SJCRH30 (cell line): ENCODE measurements around the gene HLA-G. TPM values are rescaled to one million over a fixed set of nuclear protein-coding genes. Genes with fewer than 3 reads are reported as not detected.
"Not testable (repeated sequence)": the region's sequence is repeated elsewhere in the genome, so short reads cannot be mapped to it uniquely, and the experiment has no call there.

Experiments
- DNase-seq, 2 experiments: peaks; one replicate each; pipeline ENCODE4 v3.0.0-alpha.2; 2015 to 2020
- H3K27ac ChIP-seq: fragments of 250-450 bp; sonication (Bioruptor Pico); 2 replicates; pipeline ENCODE4 v1.5.1; 2020; ENCODE audit warnings: mild to moderate bottlenecking, moderate library complexity
- H3K27me3 ChIP-seq: fragments of 250-450 bp; sonication (Bioruptor Pico); 2 replicates; pipeline ENCODE4 v1.5.1; 2020; ENCODE audit warnings: mild to moderate bottlenecking, moderate library complexity
- H3K36me3 ChIP-seq: fragments of 250-450 bp; sonication (Bioruptor Pico); 2 replicates; pipeline ENCODE4 v1.5.1; 2020; ENCODE audit warnings: mild to moderate bottlenecking, moderate library complexity
- H3K4me1 ChIP-seq: fragments of 250-450 bp; sonication (Bioruptor Pico); 2 replicates; pipeline ENCODE4 v1.5.1; 2020; ENCODE audit warnings: mild to moderate bottlenecking, moderate library complexity
- H3K4me3 ChIP-seq: fragments of 250-450 bp; sonication (Bioruptor Pico); 2 replicates; pipeline ENCODE4 v1.5.1; 2020; ENCODE audit warnings: mild to moderate bottlenecking, moderate library complexity
- H3K9me3 ChIP-seq: fragments of 250-450 bp; sonication (Bioruptor Pico); replicated peaks from 2 replicates; pipeline ENCODE4 v1.5.1; 2020; ENCODE audit warnings: mild to moderate bottlenecking, moderate library complexity
- total RNA-seq: library from RNA; depleted of rRNA; stranded (reverse); fragments of >200 nt; shearing (Covaris generic); gene quantifications from 2 replicates; pipeline ENCODE4 v1.2.3, GENCODE V29; 2014; rRNA removed

HLA-G gene
- not detected in 2 replicates for total RNA-seq

GRCh38 chr6:29827579-29828470 is at the start of gene HLA-G:
Gene HLA-G, plus strand, starts transcription at chr6:29827825. Its CDS starts 20 bp downstream, at chr6:29827845.
- no peak for DNase-seq
- H3K27me3 ChIP-seq, result no peaks in the 10 kb centered on the region
- no peak within 1 kb of the TSS for H3K4me3 ChIP-seq
- H3K9me3 ChIP-seq, result no peaks in the 10 kb centered on the region
- no peaks in the 10 kb centered on the region for H3K4me1 ChIP-seq
- H3K27ac ChIP-seq, result no peak within 1 kb of the TSS
- no peaks in the 10 kb centered on the region for H3K36me3 ChIP-seq

GRCh38 chr6:29780019-29780698 is 47.5 kb upstream of the HLA-G start:
- H3K36me3 ChIP-seq, H3K27ac ChIP-seq, H3K4me3 ChIP-seq, DNase-seq, H3K4me1 ChIP-seq, H3K9me3 ChIP-seq, H3K27me3 ChIP-seq: not testable (repeated sequence)

- no peaks in the 10 kb centered on the region for H3K27me3 ChIP-seq
- H3K36me3 ChIP-seq, result no peaks in the 10 kb centered on the region
- H3K4me1 ChIP-seq, result no peaks in the 10 kb centered on the region
- no peak overlapping the region for H3K4me3 ChIP-seq
- no peak overlapping the region for H3K27ac ChIP-seq
- H3K9me3 ChIP-seq, result no peaks in the 10 kb centered on the region
- no peak for DNase-seq
Observed at GRCh38 chr6:29789176-29789575, 38.4 kb upstream of the HLA-G start.

GRCh38 chr6:29790626-29791025 is 37.0 kb upstream of the HLA-G start:
- H3K27me3 ChIP-seq, result no peaks in the 10 kb centered on the region
- H3K27ac ChIP-seq, result no peak overlapping the region
- DNase-seq, result no peak
- H3K4me1 ChIP-seq, result no peaks in the 10 kb centered on the region
- H3K9me3 ChIP-seq, result no peaks in the 10 kb centered on the region
- no peaks in the 10 kb centered on the region for H3K36me3 ChIP-seq
- no peak overlapping the region for H3K4me3 ChIP-seq

- Histone ChIP-seq H3K36me3 (no peaks in the 10 kb centered on the region), H3K4me1 (no peaks in the 10 kb centered on the region), H3K9me3 (no peaks in the 10 kb centered on the region), H3K27me3 (no peaks in the 10 kb centered on the region), H3K27ac (no peak overlapping the region), H3K4me3 (no peak overlapping the region)
- no peak for DNase-seq
Observed at GRCh38 chr6:29791162-29791561, 36.5 kb upstream of the HLA-G start.

GRCh38 chr6:29791786-29792122 is 35.9 kb upstream of the HLA-G start:
- Histone ChIP-seq H3K4me3 (no peak overlapping the region), H3K9me3 (no peaks in the 10 kb centered on the region), H3K4me1 (no peaks in the 10 kb centered on the region), H3K27ac (no peak overlapping the region), H3K27me3 (no peaks in the 10 kb centered on the region), H3K36me3 (no peaks in the 10 kb centered on the region)
- DNase-seq, result no peak

- Histone ChIP-seq H3K27ac (no peak overlapping the region), H3K4me1 (no peaks in the 10 kb centered on the region), H3K36me3 (no peaks in the 10 kb centered on the region), H3K27me3 (no peaks in the 10 kb centered on the region), H3K9me3 (no peaks in the 10 kb centered on the region), H3K4me3 (no peak overlapping the region)
- DNase-seq, result no peak
Observed at GRCh38 chr6:29792123-29793035, 35.2 kb upstream of the HLA-G start.

- no peaks in the 10 kb centered on the region for H3K27me3 ChIP-seq
- no peak overlapping the region for H3K27ac ChIP-seq
Observed at GRCh38 chr6:29793036-29793356, 34.6 kb upstream of the HLA-G start.

GRCh38 chr6:29793796-29794195 is 33.8 kb upstream of the HLA-G start:
- Histone ChIP-seq H3K4me3 (no peak overlapping the region), H3K4me1 (no peaks in the 10 kb centered on the region), H3K36me3 (no peaks in the 10 kb centered on the region), H3K9me3 (no peaks in the 10 kb centered on the region), H3K27me3 (no peaks in the 10 kb centered on the region), H3K27ac (no peak overlapping the region)
- no peak for DNase-seq

More at GRCh38 chr6:29793036-29793356, 34.6 kb upstream of the HLA-G start:
- H3K4me1 ChIP-seq, result no peaks in the 10 kb centered on the region
- DNase-seq, result no peak
- H3K9me3 ChIP-seq, result no peaks in the 10 kb centered on the region
- H3K36me3 ChIP-seq, result no peaks in the 10 kb centered on the region
- H3K4me3 ChIP-seq, result no peak overlapping the region

GRCh38 chr6:29796026-29796425 is 31.6 kb upstream of the HLA-G start:
- Histone ChIP-seq H3K27me3 (no peaks in the 10 kb centered on the region), H3K36me3 (no peaks in the 10 kb centered on the region), H3K4me3 (no peak overlapping the region), H3K4me1 (no peaks in the 10 kb centered on the region), H3K27ac (no peak overlapping the region), H3K9me3 (no peaks in the 10 kb centered on the region)
- DNase-seq, result no peak

- H3K36me3 ChIP-seq, result no peaks in the 10 kb centered on the region
- DNase-seq, result no peak
Observed at GRCh38 chr6:29797135-29797534, 30.5 kb upstream of the HLA-G start.

GRCh38 chr6:29797966-29798365 is 29.7 kb upstream of the HLA-G start:
- no peak overlapping the region for H3K27ac ChIP-seq
- H3K4me1 ChIP-seq, result no peaks in the 10 kb centered on the region
- no peaks in the 10 kb centered on the region for H3K9me3 ChIP-seq
- H3K4me3 ChIP-seq, result no peak overlapping the region
- H3K36me3 ChIP-seq, result no peaks in the 10 kb centered on the region
- no peak for DNase-seq
- H3K27me3 ChIP-seq, result no peaks in the 10 kb centered on the region

More at GRCh38 chr6:29797135-29797534, 30.5 kb upstream of the HLA-G start:
- Histone ChIP-seq H3K27me3 (no peaks in the 10 kb centered on the region), H3K27ac (no peak overlapping the region), H3K4me1 (no peaks in the 10 kb centered on the region), H3K4me3 (no peak overlapping the region), H3K9me3 (no peaks in the 10 kb centered on the region)

- no peaks in the 10 kb centered on the region for H3K9me3 ChIP-seq
- no peak for DNase-seq
- no peaks in the 10 kb centered on the region for H3K27me3 ChIP-seq
- no peak overlapping the region for H3K27ac ChIP-seq
- no peaks in the 10 kb centered on the region for H3K4me1 ChIP-seq
- no peak overlapping the region for H3K4me3 ChIP-seq
- no peaks in the 10 kb centered on the region for H3K36me3 ChIP-seq
Observed at GRCh38 chr6:29800254-29800653, 27.4 kb upstream of the HLA-G start.

GRCh38 chr6:29806387-29806786 is 21.2 kb upstream of the HLA-G start:
- no peaks in the 10 kb centered on the region for H3K36me3 ChIP-seq
- H3K9me3 ChIP-seq, result no peaks in the 10 kb centered on the region
- no peaks in the 10 kb centered on the region for H3K4me1 ChIP-seq
- no peak overlapping the region for H3K4me3 ChIP-seq
- H3K27ac ChIP-seq, result no peak overlapping the region
- DNase-seq, result no peak
- H3K27me3 ChIP-seq, result no peaks in the 10 kb centered on the region

GRCh38 chr6:29809249-29809648 is 18.4 kb upstream of the HLA-G start:
- no peak overlapping the region for H3K27ac ChIP-seq
- DNase-seq, result no peak
- H3K4me1 ChIP-seq, result no peaks in the 10 kb centered on the region
- H3K4me3 ChIP-seq, result no peak overlapping the region
- H3K27me3 ChIP-seq, result no peaks in the 10 kb centered on the region
- no peaks in the 10 kb centered on the region for H3K9me3 ChIP-seq
- H3K36me3 ChIP-seq, result no peaks in the 10 kb centered on the region
